OCI-LY1 (cell line): ENCODE data around the gene GNG7.

Experiments used
- H2AFZ ChIP-seq: fragments of 200-600 bp; sonication (generic), shearing (Covaris generic); 2 replicates; pipeline ENCODE4 v1.6.0; 2014; ENCODE audit warnings: antibody characterized with exemption, mild to moderate bottlenecking, low read length
- H3F3A ChIP-seq: fragments of 200-600 bp; sonication (generic), shearing (Covaris generic); 2 replicates; pipeline ENCODE4 v1.6.0; 2014; ENCODE audit warnings: mild to moderate bottlenecking, antibody characterized with exemption, low read length, moderate library complexity; ENCODE audit not compliant: insufficient read depth
- H3K27ac ChIP-seq: fragments of 200-600 bp; sonication (generic); 2 replicates; pipeline ENCODE4 v1.5.1; 2014; ENCODE audit warnings: low read length, mixed run types, mild to moderate bottlenecking, low read depth; ENCODE audit not compliant: poor library complexity, severe bottlenecking
- H3K27me3 ChIP-seq: fragments of 200-600 bp; sonication (generic); 2 replicates; pipeline ENCODE4 v1.6.0; 2014; ENCODE audit warnings: antibody characterized with exemption, mild to moderate bottlenecking, low read length, moderate library complexity; ENCODE audit not compliant: insufficient read depth
- H3K36me3 ChIP-seq: fragments of 200-600 bp; sonication (generic); 2 replicates; pipeline ENCODE4 v1.6.1; 2014; ENCODE audit warnings: mild to moderate bottlenecking, antibody characterized with exemption, low read length, moderate library complexity, mixed read lengths; ENCODE audit not compliant: insufficient read depth
- H3K4me1 ChIP-seq: fragments of 200-600 bp; sonication (generic); 2 replicates; pipeline ENCODE4 v1.5.1; 2014; ENCODE audit warnings: mild to moderate bottlenecking, low read length, moderate library complexity; ENCODE audit not compliant: insufficient read depth, severe bottlenecking
- H3K4me2 ChIP-seq: fragments of 200-600 bp; sonication (generic), shearing (Covaris generic); 2 replicates; pipeline ENCODE4 v1.6.1; 2014; ENCODE audit warnings: low read length
- H3K4me3 ChIP-seq: fragments of 200-600 bp; sonication (generic); 2 replicates; pipeline ENCODE4 v1.5.1; 2014; ENCODE audit warnings: low read length, low read depth, mild to moderate bottlenecking, mixed read lengths; ENCODE audit not compliant: poor library complexity, severe bottlenecking
- H3K79me2 ChIP-seq: fragments of 200-600 bp; shearing (Covaris generic); 2 replicates; pipeline ENCODE4 v1.6.1; 2016; ENCODE audit warnings: mixed run types, low read length, mixed read lengths; ENCODE audit not compliant: insufficient read depth
- H3K9ac ChIP-seq: fragments of 200-600 bp; sonication (generic), shearing (Covaris generic); 2 replicates; pipeline ENCODE4 v1.6.1; 2014; ENCODE audit warnings: mild to moderate bottlenecking, low read length, mixed read lengths
- H3K9me2 ChIP-seq: fragments of 200-600 bp; sonication (generic), shearing (Covaris generic); 2 replicates; pipeline ENCODE4 v1.6.1; 2014; ENCODE audit warnings: low read depth, mild to moderate bottlenecking, low read length, mixed read lengths
- H3K9me3 ChIP-seq: fragments of 200-600 bp; shearing (Covaris generic); 2 replicates; pipeline ENCODE4 v1.6.1; 2014; ENCODE audit warnings: low read length, mixed read lengths
- H4K20me1 ChIP-seq: fragments of 200-600 bp; sonication (generic), shearing (Covaris generic); 2 replicates; pipeline ENCODE4 v1.6.0; 2016; ENCODE audit warnings: mild to moderate bottlenecking, low read length; ENCODE audit not compliant: insufficient read depth
- EZH2 ChIP-seq: fragments of 200-600 bp; sonication (generic), shearing (Covaris generic); IDR thresholded peaks from 2 replicates; pipeline ENCODE4 v1.8.0; 2017; ENCODE audit warnings: borderline replicate concordance, mixed run types, mild to moderate bottlenecking, antibody characterized with exemption, low read length, moderate library complexity, mixed read lengths
- TF ChIP-seq, protein P1 (sequence below): fragments of 200-600 bp; sonication (generic), shearing (Covaris generic); IDR thresholded peaks from 2 replicates; pipeline ENCODE4 v1.5.1; 2017; ENCODE audit warnings: mild to moderate bottlenecking, antibody characterized with exemption, low read length, moderate library complexity, mixed read lengths

GNG7 gene

DNA sequence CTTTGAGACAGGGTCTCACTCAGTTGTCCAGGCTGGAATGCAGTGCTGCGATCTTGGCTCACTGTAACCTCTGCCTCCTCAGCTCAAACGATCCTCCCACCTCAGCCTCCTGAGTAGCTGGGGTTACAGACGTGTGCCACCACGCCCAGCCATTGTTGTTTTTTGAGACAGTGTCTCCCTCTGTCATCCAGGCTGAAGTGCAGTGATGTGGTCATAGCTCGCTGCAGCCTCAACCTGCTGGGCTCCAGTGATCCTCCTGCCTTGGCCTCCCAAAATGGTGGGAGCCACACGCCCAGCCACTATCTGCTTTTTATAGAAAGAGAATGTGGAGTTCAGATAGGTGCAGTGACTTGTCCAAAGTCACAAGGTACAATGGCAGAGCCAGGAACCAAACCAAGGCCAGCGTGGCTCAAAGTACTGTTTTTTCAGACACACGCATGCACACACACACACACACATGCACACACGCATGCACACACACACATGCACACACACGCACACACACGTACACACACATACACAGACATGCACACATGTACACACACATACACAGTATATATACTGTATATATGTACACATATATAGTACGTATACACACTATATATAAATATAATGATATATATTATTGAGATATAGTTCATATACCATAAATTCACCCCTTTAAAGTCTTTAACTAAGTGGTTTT is 220.0 kb downstream of the GNG7 start:
- Histone ChIP-seq H3F3A (no peaks in the 10 kb centered on the region), H4K20me1 (no peaks in the 10 kb centered on the region), H3K4me1 (peaks cover 26% of the 10 kb centered on the region), H3K27me3 (peaks cover 5% of the 10 kb centered on the region; the same call in 1 of the 2 replicates), H3K4me3 (no peak overlapping the region), H3K9me3 (peaks cover 10% of the 10 kb centered on the region), H2AFZ (no peak overlapping the region), H3K36me3 (no peaks in the 10 kb centered on the region; the same call in 1 of the 2 replicates), H3K9ac (no peak overlapping the region), H3K4me2 (no peak overlapping the region), H3K27ac (no peak overlapping the region), H3K79me2 (no peaks in the 10 kb centered on the region), H3K9me2 (no peaks in the 10 kb centered on the region)
- TF ChIP-seq, protein P1, sequence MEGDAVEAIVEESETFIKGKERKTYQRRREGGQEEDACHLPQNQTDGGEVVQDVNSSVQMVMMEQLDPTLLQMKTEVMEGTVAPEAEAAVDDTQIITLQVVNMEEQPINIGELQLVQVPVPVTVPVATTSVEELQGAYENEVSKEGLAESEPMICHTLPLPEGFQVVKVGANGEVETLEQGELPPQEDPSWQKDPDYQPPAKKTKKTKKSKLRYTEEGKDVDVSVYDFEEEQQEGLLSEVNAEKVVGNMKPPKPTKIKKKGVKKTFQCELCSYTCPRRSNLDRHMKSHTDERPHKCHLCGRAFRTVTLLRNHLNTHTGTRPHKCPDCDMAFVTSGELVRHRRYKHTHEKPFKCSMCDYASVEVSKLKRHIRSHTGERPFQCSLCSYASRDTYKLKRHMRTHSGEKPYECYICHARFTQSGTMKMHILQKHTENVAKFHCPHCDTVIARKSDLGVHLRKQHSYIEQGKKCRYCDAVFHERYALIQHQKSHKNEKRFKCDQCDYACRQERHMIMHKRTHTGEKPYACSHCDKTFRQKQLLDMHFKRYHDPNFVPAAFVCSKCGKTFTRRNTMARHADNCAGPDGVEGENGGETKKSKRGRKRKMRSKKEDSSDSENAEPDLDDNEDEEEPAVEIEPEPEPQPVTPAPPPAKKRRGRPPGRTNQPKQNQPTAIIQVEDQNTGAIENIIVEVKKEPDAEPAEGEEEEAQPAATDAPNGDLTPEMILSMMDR, result no peak
- TF ChIP-seq EZH2, result no peak

DNA sequence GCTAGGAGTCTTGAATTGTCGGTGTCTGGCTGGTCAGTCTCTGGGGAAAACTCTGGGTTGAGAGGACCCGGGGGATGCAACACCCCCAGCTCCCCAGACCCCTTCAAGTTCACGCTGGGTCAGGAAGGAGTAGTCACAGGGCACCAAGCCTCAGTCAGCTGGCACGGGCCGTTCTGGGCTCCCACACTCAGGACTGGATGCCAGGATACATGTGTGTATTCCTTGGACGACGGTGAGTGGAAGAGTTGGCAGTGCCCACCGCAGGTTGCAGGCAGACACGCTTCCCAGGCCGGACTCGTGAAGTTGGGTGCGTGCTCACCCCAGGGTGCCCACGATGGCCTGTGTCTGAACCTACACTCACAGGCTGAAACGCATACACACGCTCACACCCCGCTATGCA is 221.0 kb downstream of the GNG7 start:
- Histone ChIP-seq H3K9ac (no peak overlapping the region), H2AFZ (no peak overlapping the region), H3F3A (no peaks in the 10 kb centered on the region), H3K27me3 (no peaks in the 10 kb centered on the region; the same call in 1 of the 2 replicates), H3K4me3 (no peak overlapping the region), H4K20me1 (no peaks in the 10 kb centered on the region), H3K27ac (no peak overlapping the region), H3K36me3 (no peaks in the 10 kb centered on the region; the same call in 1 of the 2 replicates), H3K9me3 (peaks cover 10% of the 10 kb centered on the region), H3K4me1 (peaks cover 34% of the 10 kb centered on the region), H3K79me2 (no peaks in the 10 kb centered on the region), H3K9me2 (no peaks in the 10 kb centered on the region), H3K4me2 (no peak overlapping the region)
- TF ChIP-seq, protein P1, result no peak
- no peak for TF ChIP-seq EZH2

DNA sequence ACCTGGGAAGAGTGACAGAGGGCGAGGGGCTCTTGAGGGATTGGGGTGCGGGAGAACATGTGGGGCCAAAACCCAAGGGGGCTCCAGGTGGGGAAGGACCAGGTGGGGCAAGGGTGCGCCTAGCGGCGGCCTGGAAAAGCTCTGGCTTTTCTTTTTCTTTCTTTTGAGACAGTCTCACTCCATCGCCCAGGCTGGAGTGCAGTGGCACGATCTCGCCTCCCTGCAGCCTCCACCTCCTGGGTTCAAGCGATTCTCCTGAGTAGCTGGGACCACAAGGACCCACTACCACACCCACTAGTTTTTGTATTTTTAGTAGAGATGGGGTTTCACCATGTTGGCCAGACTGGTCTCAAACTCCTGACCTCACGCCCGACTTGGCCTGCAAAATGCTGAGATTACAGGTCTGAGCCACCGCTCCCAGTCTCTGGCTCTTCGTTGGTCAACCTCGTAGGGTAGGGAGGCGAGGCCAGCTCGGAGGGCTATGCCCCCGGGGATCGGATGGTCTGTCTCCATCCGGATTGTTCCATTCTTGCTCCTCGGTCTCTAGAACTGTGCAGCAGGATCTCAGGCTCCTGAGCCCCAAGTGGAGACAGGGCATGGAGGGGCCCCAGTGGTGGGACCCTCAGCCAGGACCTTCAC is 222.8 kb downstream of the GNG7 start:
- Histone ChIP-seq H3K36me3 (no peaks in the 10 kb centered on the region; the same call in 1 of the 2 replicates), H3K9me2 (no peaks in the 10 kb centered on the region), H4K20me1 (no peaks in the 10 kb centered on the region), H3K27me3 (no peaks in the 10 kb centered on the region; the same call in 1 of the 2 replicates), H2AFZ (no peak overlapping the region), H3K79me2 (no peaks in the 10 kb centered on the region), H3K4me2 (peak overlapping the region; percentile 86), H3K9me3 (peaks cover 10% of the 10 kb centered on the region), H3K27ac (no peak overlapping the region), H3K4me3 (no peak overlapping the region), H3F3A (no peaks in the 10 kb centered on the region), H3K9ac (no peak overlapping the region), H3K4me1 (peaks cover 41% of the 10 kb centered on the region)
- TF ChIP-seq, protein P1, result peak; percentile 51
- TF ChIP-seq EZH2, result no peak
